HFFc6 (cell line): ENCODE results near the gene C10orf71. TPM values are rescaled to one million over a fixed set of nuclear protein-coding genes. Genes with fewer than 3 reads are reported as not detected.

Experiments
- DNase-seq: peaks from one replicate; pipeline ENCODE4 v3.0.0-alpha.2; 2018
- H3K27ac Mint-ChIP-seq: 2 replicates; pipeline ENCODE4 v1.8.0; 2020; ENCODE audit warnings: mild to moderate bottlenecking, mixed read lengths
- H3K27me3 Mint-ChIP-seq: 2 replicates; pipeline ENCODE4 v1.8.0; 2021; ENCODE audit warnings: mild to moderate bottlenecking, moderate library complexity, mixed read lengths; ENCODE audit not compliant: insufficient read depth
- H3K36me3 Mint-ChIP-seq: 2 replicates; pipeline ENCODE4 v1.8.0; 2021; ENCODE audit warnings: low read depth, mixed read lengths
- H3K4me1 Mint-ChIP-seq: 2 replicates; pipeline ENCODE4 v1.8.0; 2020; ENCODE audit warnings: low read depth, mixed read lengths
- H3K4me3 Mint-ChIP-seq: 2 replicates; pipeline ENCODE4 v1.8.0; 2020; ENCODE audit warnings: mild to moderate bottlenecking, moderate library complexity, mixed read lengths
- H3K9me3 Mint-ChIP-seq: 2 replicates; pipeline ENCODE4 v1.8.0; 2020; ENCODE audit warnings: mild to moderate bottlenecking, mixed read lengths
- CTCF ChIP-seq: fragments of 200-600 bp; sonication (generic); IDR thresholded peaks from 2 replicates; pipeline ENCODE4 v1.5.0; 2021; ENCODE audit warnings: antibody characterized with exemption, mild to moderate bottlenecking
- total RNA-seq, 6 experiments: library from RNA; stranded (reverse); fragmentation: NEBNext Ultra II Directional; extraction: Animal tissue kit (Norgen Biotek cat#: 25700); gene quantifications; 2 replicates in 1 of 6; 3 replicates in 5 of 6; pipeline ENCODE4 v1.2.3, GENCODE V29; 2021

C10orf71 gene
- total RNA-seq, 6 experiments from 2014 or later: not detected

GRCh38 chr10:49254556-49255318, 44.2 kb upstream of the C10orf71 start:
- no peak overlapping the region for H3K4me3 Mint-ChIP-seq
- no peaks in the 10 kb centered on the region for H3K4me1 Mint-ChIP-seq

GRCh38 chr10:49255883-49256282, 43.1 kb upstream of the C10orf71 start:
- TF ChIP-seq CTCF: no peak
- Mint-ChIP-seq H3K9me3 (no peaks in the 10 kb centered on the region), H3K27ac (no peak overlapping the region), H3K4me1 (no peaks in the 10 kb centered on the region), H3K27me3 (peaks cover 23% of the 10 kb centered on the region), H3K36me3 (no peaks in the 10 kb centered on the region), H3K4me3 (no peak overlapping the region)
- DNase-seq: no peak

More at GRCh38 chr10:49254556-49255318, 44.2 kb upstream of the C10orf71 start:
- Mint-ChIP-seq H3K36me3 (no peaks in the 10 kb centered on the region), H3K27ac (no peak overlapping the region), H3K9me3 (no peaks in the 10 kb centered on the region), H3K27me3 (peaks cover 11% of the 10 kb centered on the region)
- no peak for DNase-seq
- no peak for TF ChIP-seq CTCF

- H3K27ac Mint-ChIP-seq: no peak overlapping the region
- H3K27me3 Mint-ChIP-seq: peaks cover 26% of the 10 kb centered on the region
- H3K4me1 Mint-ChIP-seq: no peaks in the 10 kb centered on the region
- H3K9me3 Mint-ChIP-seq: no peaks in the 10 kb centered on the region
- no peak for DNase-seq
- TF ChIP-seq CTCF: no peak
- H3K36me3 Mint-ChIP-seq: no peaks in the 10 kb centered on the region
- no peak overlapping the region for H3K4me3 Mint-ChIP-seq
Observed at GRCh38 chr10:49257154-49257553, 41.8 kb upstream of the C10orf71 start.

GRCh38 chr10:49257626-49258349, 41.2 kb upstream of the C10orf71 start:
- Mint-ChIP-seq H3K27ac (no peak overlapping the region), H3K27me3 (peaks cover 28% of the 10 kb centered on the region), H3K4me3 (no peak overlapping the region), H3K9me3 (no peaks in the 10 kb centered on the region), H3K4me1 (no peaks in the 10 kb centered on the region), H3K36me3 (no peaks in the 10 kb centered on the region)
- TF ChIP-seq CTCF: no peak
- DNase-seq: no peak

- TF ChIP-seq CTCF: no peak
- Mint-ChIP-seq H3K27me3 (peaks cover 29% of the 10 kb centered on the region), H3K27ac (no peak overlapping the region), H3K4me1 (no peaks in the 10 kb centered on the region), H3K36me3 (no peaks in the 10 kb centered on the region), H3K4me3 (no peak overlapping the region), H3K9me3 (no peaks in the 10 kb centered on the region)
- DNase-seq: no peak
Observed at GRCh38 chr10:49258350-49258683, 40.7 kb upstream of the C10orf71 start.
